HG03342 (cell line): ENCODE data around the gene PIGN.

Experiments
- ATAC-seq: cut with Tn5 transposase; IDR thresholded peaks from one replicate; pipeline ENCODE4 v1.9.1; 2021; ENCODE audit warnings: mild to moderate bottlenecking, moderate library complexity; ENCODE audit not compliant: unreplicated experiment

PIGN gene

GRCh38 chr18:62122330-62122729 lies 64.5 kb downstream of the PIGN start:
- ATAC-seq = no peak

GRCh38 chr18:62119884-62120283 lies 67.0 kb downstream of the PIGN start:
- ATAC-seq = no peak

GRCh38 chr18:62118328-62118727 lies 68.5 kb downstream of the PIGN start:
- ATAC-seq = no peak

- ATAC-seq = no peak
These were observed 77.2 kb downstream of the PIGN start for GRCh38 chr18:62109676-62110075.

GRCh38 chr18:62107881-62108280 lies 79.0 kb downstream of the PIGN start:
- no peak for ATAC-seq

- ATAC-seq = no peak
These were observed 80.6 kb downstream of the PIGN start for GRCh38 chr18:62106271-62106670.

- ATAC-seq = no peak
These were observed 81.5 kb downstream of the PIGN start for GRCh38 chr18:62105376-62105775.

GRCh38 chr18:62102221-62102620 lies 84.6 kb downstream of the PIGN start:
- peak; percentile 70 for ATAC-seq

- ATAC-seq = no peak
These were observed 85.5 kb downstream of the PIGN start for GRCh38 chr18:62101321-62101721.

- ATAC-seq = no peak
These were observed 87.9 kb downstream of the PIGN start for GRCh38 chr18:62098960-62099359.

- ATAC-seq = no peak
These were observed 89.2 kb downstream of the PIGN start for GRCh38 chr18:62097698-62098097.

GRCh38 chr18:62091487-62092120 lies 95.3 kb downstream of the PIGN start:
- ATAC-seq = no peak

- no peak for ATAC-seq
These were observed 97.7 kb downstream of the PIGN start for GRCh38 chr18:62089174-62089573.

- ATAC-seq = no peak
These were observed 98.7 kb downstream of the PIGN start for GRCh38 chr18:62088156-62088555.

GRCh38 chr18:62085756-62086155 lies 101.1 kb downstream of the PIGN start:
- no peak for ATAC-seq

GRCh38 chr18:62081761-62082294 lies 105.0 kb downstream of the PIGN start:
- no peak for ATAC-seq

- no peak for ATAC-seq
These were observed 105.6 kb downstream of the PIGN start for GRCh38 chr18:62081248-62081647.

GRCh38 chr18:62080172-62080900 lies 106.5 kb downstream of the PIGN start:
- no peak for ATAC-seq

- ATAC-seq = no peak
These were observed 113.2 kb downstream of the PIGN start for GRCh38 chr18:62073461-62074281.

- ATAC-seq = no peak
These were observed 114.5 kb downstream of the PIGN start for GRCh38 chr18:62072370-62072769.

GRCh38 chr18:62071071-62071470 lies 115.8 kb downstream of the PIGN start:
- ATAC-seq = no peak

- ATAC-seq = no peak
These were observed 116.6 kb downstream of the PIGN start for GRCh38 chr18:62070302-62070701.
